Stimulated activated naive CD8-positive, alpha-beta T cell treated with anti-CD3 and anti-CD28 coated beads, Interleukin-15, amount 100 ng/mL, for 72 hours (primary cell): ENCODE data around the gene CCDC158.
"Not testable (repeated sequence)": the region's sequence is repeated elsewhere in the genome, so short reads cannot be mapped to it uniquely, and the experiment has no call there.

Source experiments
- ATAC-seq: fragments of 150-1000 bp; cut with Tn5 transposase; 2 replicates; pipeline ENCODE4 v1.10.0; 2021; ENCODE audit warnings: mild to moderate bottlenecking, moderate library complexity
- DNase-seq, 2 donors: peaks; one replicate each; pipeline ENCODE4 v3.0.0; 2021 to 2022
- H3K27ac Mint-ChIP-seq, 2 donors: one replicate each; pipeline ENCODE4 v1.8.0; 2022; ENCODE audit warnings: mild to moderate bottlenecking in 2 of 2, mixed read lengths in 2 of 2, moderate library complexity in 2 of 2
- H3K27me3 Mint-ChIP-seq: one replicate; pipeline ENCODE4 v1.8.0; 2022; ENCODE audit warnings: mixed read lengths
- H3K4me1 Mint-ChIP-seq: one replicate; pipeline ENCODE4 v1.8.0; 2022; ENCODE audit warnings: mild to moderate bottlenecking, mixed read lengths
- H3K4me3 Mint-ChIP-seq, 2 donors: one replicate each; pipeline ENCODE4 v1.8.0; 2022; ENCODE audit warnings: mild to moderate bottlenecking in 2 of 2, mixed read lengths in 2 of 2, moderate library complexity in 1 of 2
- H3K9me3 Mint-ChIP-seq, 2 donors: one replicate each; pipeline ENCODE4 v1.8.0; 2022; ENCODE audit warnings: mixed read lengths in 2 of 2

The CCDC158 gene

GRCh38 chr4:76420762-76421581 lies at the start of gene CCDC158:
TSS of gene CCDC158 (minus strand) at chr4:76421141. CDS start at chr4:76403207, 17,934 bp downstream.
- peaks cover 8% of the 10 kb centered on the region for H3K4me1 Mint-ChIP-seq
- ATAC-seq = peak; percentile 84
- no peaks in the 10 kb centered on the region for H3K9me3 Mint-ChIP-seq
- DNase-seq = peak; percentile 17 to 19
- peak within 1 kb of the TSS in 1 of 2 donors; percentile 31 for H3K27ac Mint-ChIP-seq
- H3K27me3 Mint-ChIP-seq = peaks cover 37% of the 10 kb centered on the region
- H3K4me3 Mint-ChIP-seq = peak within 1 kb of the TSS; percentile 72 to 75

- Mint-ChIP-seq H3K4me1 (no peaks in the 10 kb centered on the region), H3K27me3 (peaks cover 9% of the 10 kb centered on the region), H3K27ac (no peak overlapping the region), H3K9me3 (no peaks in the 10 kb centered on the region), H3K4me3 (no peak overlapping the region)
- DNase-seq (no peak), ATAC-seq (no peak)
Measured at GRCh38 chr4:76470532-76470931, 49.6 kb upstream of the CCDC158 start.

GRCh38 chr4:76470064-76470463 lies 49.1 kb upstream of the CCDC158 start:
- DNase-seq (no peak), ATAC-seq (no peak)
- Mint-ChIP-seq H3K27me3 (peaks cover 9% of the 10 kb centered on the region), H3K9me3 (no peaks in the 10 kb centered on the region), H3K27ac (no peak overlapping the region), H3K4me1 (no peaks in the 10 kb centered on the region), H3K4me3 (no peak overlapping the region)

- no peaks in the 10 kb centered on the region for H3K4me1 Mint-ChIP-seq
- no peak overlapping the region for H3K27ac Mint-ChIP-seq
- no peak for DNase-seq
- ATAC-seq = no peak
- H3K27me3 Mint-ChIP-seq = peaks cover 16% of the 10 kb centered on the region
- no peak overlapping the region for H3K4me3 Mint-ChIP-seq
- peaks cover 8 to 11% of the 10 kb centered on the region in 2 donors for H3K9me3 Mint-ChIP-seq
Measured at GRCh38 chr4:76463568-76463967, 42.6 kb upstream of the CCDC158 start.

- peaks cover 14% of the 10 kb centered on the region for H3K27me3 Mint-ChIP-seq
- ATAC-seq = no peak
- H3K9me3 Mint-ChIP-seq = peaks cover 8 to 11% of the 10 kb centered on the region in 2 donors
- H3K4me1 Mint-ChIP-seq = no peaks in the 10 kb centered on the region
- DNase-seq = no peak
- H3K4me3 Mint-ChIP-seq = no peak overlapping the region
- H3K27ac Mint-ChIP-seq = no peak overlapping the region
Measured at GRCh38 chr4:76459291-76459723, 38.4 kb upstream of the CCDC158 start.

- Mint-ChIP-seq H3K27ac (no peak overlapping the region), H3K4me1 (no peaks in the 10 kb centered on the region), H3K4me3 (no peak overlapping the region), H3K9me3 (peaks cover 8 to 11% of the 10 kb centered on the region in 2 donors), H3K27me3 (peaks cover 14% of the 10 kb centered on the region)
- DNase-seq (no peak), ATAC-seq (no peak)
Measured at GRCh38 chr4:76458825-76459224, 37.9 kb upstream of the CCDC158 start.

GRCh38 chr4:76458297-76458696 lies 37.4 kb upstream of the CCDC158 start:
- H3K27me3 Mint-ChIP-seq = peaks cover 14% of the 10 kb centered on the region
- ATAC-seq = no peak
- H3K4me1 Mint-ChIP-seq = no peaks in the 10 kb centered on the region
- no peak overlapping the region for H3K4me3 Mint-ChIP-seq
- no peak overlapping the region for H3K27ac Mint-ChIP-seq
- H3K9me3 Mint-ChIP-seq = peaks cover 8 to 9% of the 10 kb centered on the region in 2 donors
- DNase-seq = no peak

- H3K27ac Mint-ChIP-seq = no peak overlapping the region
- H3K9me3 Mint-ChIP-seq = peaks cover 4 to 5% of the 10 kb centered on the region in 2 donors
- no peaks in the 10 kb centered on the region for H3K4me1 Mint-ChIP-seq
- DNase-seq (no peak), ATAC-seq (no peak)
- H3K27me3 Mint-ChIP-seq = peaks cover 14% of the 10 kb centered on the region
- H3K4me3 Mint-ChIP-seq = no peak overlapping the region
Measured at GRCh38 chr4:76457885-76458284, 36.9 kb upstream of the CCDC158 start.

GRCh38 chr4:76454073-76454472 lies 33.1 kb upstream of the CCDC158 start:
- H3K4me1 Mint-ChIP-seq, H3K27ac Mint-ChIP-seq, ATAC-seq, H3K9me3 Mint-ChIP-seq, H3K4me3 Mint-ChIP-seq, DNase-seq: not testable (repeated sequence)
- peaks cover 29% of the 10 kb centered on the region for H3K27me3 Mint-ChIP-seq

GRCh38 chr4:76453232-76453631 lies 32.3 kb upstream of the CCDC158 start:
- no peak overlapping the region for H3K4me3 Mint-ChIP-seq
- no peak overlapping the region for H3K27ac Mint-ChIP-seq
- H3K4me1 Mint-ChIP-seq = no peaks in the 10 kb centered on the region
- no peak for ATAC-seq
- no peaks in the 10 kb centered on the region for H3K9me3 Mint-ChIP-seq
- peaks cover 37% of the 10 kb centered on the region for H3K27me3 Mint-ChIP-seq
- DNase-seq = no peak

GRCh38 chr4:76449833-76450232 lies 28.9 kb upstream of the CCDC158 start:
- Mint-ChIP-seq H3K4me1 (no peaks in the 10 kb centered on the region), H3K4me3 (no peak overlapping the region), H3K27me3 (peaks cover 31% of the 10 kb centered on the region), H3K9me3 (no peaks in the 10 kb centered on the region), H3K27ac (no peak overlapping the region)
- ATAC-seq (no peak), DNase-seq (no peak)

- peaks cover 31% of the 10 kb centered on the region for H3K27me3 Mint-ChIP-seq
- no peak overlapping the region for H3K27ac Mint-ChIP-seq
- no peak overlapping the region for H3K4me3 Mint-ChIP-seq
- DNase-seq (no peak), ATAC-seq (no peak)
- H3K9me3 Mint-ChIP-seq = no peaks in the 10 kb centered on the region
- H3K4me1 Mint-ChIP-seq = no peaks in the 10 kb centered on the region
Measured at GRCh38 chr4:76449362-76449767, 28.4 kb upstream of the CCDC158 start.

- no peak for DNase-seq
- H3K9me3 Mint-ChIP-seq = no peaks in the 10 kb centered on the region
- H3K4me1 Mint-ChIP-seq = no peaks in the 10 kb centered on the region
- H3K27me3 Mint-ChIP-seq = peaks cover 31% of the 10 kb centered on the region
- no peak overlapping the region for H3K4me3 Mint-ChIP-seq
- no peak overlapping the region for H3K27ac Mint-ChIP-seq
- no peak for ATAC-seq
Measured at GRCh38 chr4:76448211-76448610, 27.3 kb upstream of the CCDC158 start.

GRCh38 chr4:76447393-76447851 lies 26.5 kb upstream of the CCDC158 start:
- H3K4me3 Mint-ChIP-seq = no peak overlapping the region
- H3K4me1 Mint-ChIP-seq = no peaks in the 10 kb centered on the region

GRCh38 chr4:76445911-76446310 lies 25.0 kb upstream of the CCDC158 start:
- Mint-ChIP-seq H3K27me3 (peaks cover 24% of the 10 kb centered on the region), H3K9me3 (no peaks in the 10 kb centered on the region), H3K4me3 (no peak overlapping the region), H3K4me1 (no peaks in the 10 kb centered on the region), H3K27ac (no peak overlapping the region)
- no peak for DNase-seq
- ATAC-seq = no peak

More at GRCh38 chr4:76447393-76447851, 26.5 kb upstream of the CCDC158 start:
- no peak for DNase-seq
- ATAC-seq = no peak
- peaks cover 31% of the 10 kb centered on the region for H3K27me3 Mint-ChIP-seq
- H3K9me3 Mint-ChIP-seq = no peaks in the 10 kb centered on the region
- no peak overlapping the region for H3K27ac Mint-ChIP-seq

GRCh38 chr4:76443376-76443775 lies 22.4 kb upstream of the CCDC158 start:
- Mint-ChIP-seq H3K4me1 (no peaks in the 10 kb centered on the region), H3K9me3 (peaks cover 0 to 3% of the 10 kb centered on the region in 2 donors), H3K27me3 (peaks cover 14% of the 10 kb centered on the region), H3K4me3 (no peak overlapping the region), H3K27ac (no peak overlapping the region)
- DNase-seq (no peak), ATAC-seq (no peak)
